WTC11 (cell line): Measurements from ENCODE around the gene CCDC116.

Experiments used
- KAT7 ChIP-seq: sonication (generic); formaldehyde crosslinking; IDR thresholded peaks from 2 replicates; pipeline ENCODE4 v1.8.1; 2023; ENCODE audit warnings: missing genetic modification reagents, mild to moderate bottlenecking, borderline replicate concordance
- SP1 ChIP-seq: sonication (generic); formaldehyde crosslinking; conservative IDR thresholded peaks from 2 replicates; pipeline ENCODE4 v1.8.1; 2022; ENCODE audit warnings: missing genetic modification reagents
- TF ChIP-seq, protein P1 (sequence below): sonication (generic); formaldehyde crosslinking; IDR thresholded peaks from 2 replicates; pipeline ENCODE4 v1.8.1; 2022; ENCODE audit warnings: low read depth, missing genetic modification reagents, borderline replicate concordance
- TF ChIP-seq, protein P2 (sequence below): fragments of 200-600 bp; IDR thresholded peaks from 2 replicates; pipeline ENCODE4 v1.8.0; 2022; ENCODE audit warnings: antibody characterized with exemption
- TF ChIP-seq, protein P3 (sequence below): sonication (generic); formaldehyde crosslinking; IDR thresholded peaks from 2 replicates; pipeline ENCODE4 v1.8.0; 2022; ENCODE audit warnings: mild to moderate bottlenecking, missing genetic modification reagents

DNA sequence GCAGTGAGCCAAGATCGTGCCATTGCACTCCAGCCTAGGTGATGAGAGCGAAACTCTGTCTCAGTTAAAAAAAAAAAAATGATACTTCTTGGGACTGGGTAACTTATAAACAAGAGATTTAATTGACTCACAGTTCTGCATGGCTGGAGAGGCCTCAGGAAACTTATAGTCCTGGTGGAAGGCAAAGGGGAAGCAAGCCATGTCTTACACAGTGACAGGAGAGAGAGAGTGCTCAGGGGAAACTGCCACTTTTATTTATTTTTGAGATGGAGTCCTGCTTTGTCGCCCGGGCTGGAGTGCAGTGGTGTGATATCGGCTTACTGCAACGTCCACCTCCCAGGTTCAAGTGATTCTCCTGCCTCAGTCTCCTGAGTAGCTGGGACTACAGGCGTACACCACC lies 17.7 kb downstream of the CCDC116 start:
- TF ChIP-seq, protein P1, sequence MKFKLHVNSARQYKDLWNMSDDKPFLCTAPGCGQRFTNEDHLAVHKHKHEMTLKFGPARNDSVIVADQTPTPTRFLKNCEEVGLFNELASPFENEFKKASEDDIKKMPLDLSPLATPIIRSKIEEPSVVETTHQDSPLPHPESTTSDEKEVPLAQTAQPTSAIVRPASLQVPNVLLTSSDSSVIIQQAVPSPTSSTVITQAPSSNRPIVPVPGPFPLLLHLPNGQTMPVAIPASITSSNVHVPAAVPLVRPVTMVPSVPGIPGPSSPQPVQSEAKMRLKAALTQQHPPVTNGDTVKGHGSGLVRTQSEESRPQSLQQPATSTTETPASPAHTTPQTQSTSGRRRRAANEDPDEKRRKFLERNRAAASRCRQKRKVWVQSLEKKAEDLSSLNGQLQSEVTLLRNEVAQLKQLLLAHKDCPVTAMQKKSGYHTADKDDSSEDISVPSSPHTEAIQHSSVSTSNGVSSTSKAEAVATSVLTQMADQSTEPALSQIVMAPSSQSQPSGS (CRISPR knock-in tag) = no peak
- TF ChIP-seq SP1 (CRISPR knock-in tag) (no peak), KAT7 (CRISPR knock-in tag) (no peak)
- TF ChIP-seq, protein P2, sequence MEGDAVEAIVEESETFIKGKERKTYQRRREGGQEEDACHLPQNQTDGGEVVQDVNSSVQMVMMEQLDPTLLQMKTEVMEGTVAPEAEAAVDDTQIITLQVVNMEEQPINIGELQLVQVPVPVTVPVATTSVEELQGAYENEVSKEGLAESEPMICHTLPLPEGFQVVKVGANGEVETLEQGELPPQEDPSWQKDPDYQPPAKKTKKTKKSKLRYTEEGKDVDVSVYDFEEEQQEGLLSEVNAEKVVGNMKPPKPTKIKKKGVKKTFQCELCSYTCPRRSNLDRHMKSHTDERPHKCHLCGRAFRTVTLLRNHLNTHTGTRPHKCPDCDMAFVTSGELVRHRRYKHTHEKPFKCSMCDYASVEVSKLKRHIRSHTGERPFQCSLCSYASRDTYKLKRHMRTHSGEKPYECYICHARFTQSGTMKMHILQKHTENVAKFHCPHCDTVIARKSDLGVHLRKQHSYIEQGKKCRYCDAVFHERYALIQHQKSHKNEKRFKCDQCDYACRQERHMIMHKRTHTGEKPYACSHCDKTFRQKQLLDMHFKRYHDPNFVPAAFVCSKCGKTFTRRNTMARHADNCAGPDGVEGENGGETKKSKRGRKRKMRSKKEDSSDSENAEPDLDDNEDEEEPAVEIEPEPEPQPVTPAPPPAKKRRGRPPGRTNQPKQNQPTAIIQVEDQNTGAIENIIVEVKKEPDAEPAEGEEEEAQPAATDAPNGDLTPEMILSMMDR = no peak
- TF ChIP-seq, protein P3, sequence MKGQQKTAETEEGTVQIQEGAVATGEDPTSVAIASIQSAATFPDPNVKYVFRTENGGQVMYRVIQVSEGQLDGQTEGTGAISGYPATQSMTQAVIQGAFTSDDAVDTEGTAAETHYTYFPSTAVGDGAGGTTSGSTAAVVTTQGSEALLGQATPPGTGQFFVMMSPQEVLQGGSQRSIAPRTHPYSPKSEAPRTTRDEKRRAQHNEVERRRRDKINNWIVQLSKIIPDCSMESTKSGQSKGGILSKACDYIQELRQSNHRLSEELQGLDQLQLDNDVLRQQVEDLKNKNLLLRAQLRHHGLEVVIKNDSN (CRISPR knock-in tag) = no peak
